ENCODE data around the gene CSMD2. TPM values are rescaled to one million over a fixed set of nuclear protein-coding genes. Genes with fewer than 3 reads are reported as not detected.

The CSMD2 gene
- total RNA-seq, 2 experiments from 2014 or later = not detected

DNA sequence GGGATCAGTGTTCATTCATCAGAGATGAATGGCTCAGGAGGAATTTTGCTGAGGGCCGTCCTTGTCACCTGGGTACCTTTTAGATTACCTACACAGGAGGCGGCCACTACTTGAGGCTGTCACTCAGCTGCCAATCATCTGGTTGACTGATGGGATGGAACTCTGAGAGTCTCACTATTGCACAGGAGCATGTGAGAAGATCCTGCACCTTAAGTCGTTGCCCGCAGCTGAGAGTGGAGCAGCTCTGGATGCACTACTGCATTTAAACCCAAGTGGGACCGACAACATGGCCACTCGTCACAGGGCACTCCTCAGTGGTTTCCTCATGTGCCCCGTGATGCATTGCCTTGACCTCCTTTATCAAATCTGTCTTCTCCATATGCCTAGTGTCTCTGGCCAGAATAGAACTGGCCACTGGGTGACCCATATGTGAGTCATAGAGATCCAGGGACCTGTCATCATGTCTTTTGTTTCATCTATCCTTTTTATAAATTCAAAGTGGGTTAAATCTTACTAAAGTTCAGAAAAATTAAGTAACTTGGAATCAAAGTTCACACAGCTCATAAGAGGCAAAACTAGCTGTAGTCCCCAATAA, 527.1 kb downstream of the CSMD2 start:
- Mint-ChIP-seq H3K9me3 (no peaks in the 10 kb centered on the region), H3K27me3 (peaks cover 38% of the 10 kb centered on the region), H3K4me3 (no peak overlapping the region), H3K36me3 (ENCODE audit: low read depth) (no peaks in the 10 kb centered on the region), H3K4me1 (ENCODE audit: low read depth) (peaks cover 4% of the 10 kb centered on the region), H3K27ac (no peak overlapping the region)
- Histone ChIP-seq H3K27me3 (ENCODE audit: control insufficient read depth in 1 of 2, insufficient read depth in 2 of 2, low read length in 2 of 2) (peaks cover 11 to 14% of the 10 kb centered on the region in 2 experiments), H3K4me3 (ENCODE audit: low read length) (no peak overlapping the region), H3K27ac (ENCODE audit: low read depth in 1 of 2, low read length in 2 of 2) (no peak overlapping the region), H3K4me1 (ENCODE audit: insufficient read depth, low read length) (peaks cover 4% of the 10 kb centered on the region), H3K36me3 (ENCODE audit: insufficient read depth, low read length) (no peaks in the 10 kb centered on the region), H3K9me3 (ENCODE audit: control insufficient read depth in 1 of 2, insufficient read depth in 1 of 2, low read length in 2 of 2) (peaks cover 0 to 6% of the 10 kb centered on the region in 2 experiments)
- ChIA-PET POLR2A (no interaction called here), CTCF (no interaction called here)
- TF ChIP-seq, protein P1, sequence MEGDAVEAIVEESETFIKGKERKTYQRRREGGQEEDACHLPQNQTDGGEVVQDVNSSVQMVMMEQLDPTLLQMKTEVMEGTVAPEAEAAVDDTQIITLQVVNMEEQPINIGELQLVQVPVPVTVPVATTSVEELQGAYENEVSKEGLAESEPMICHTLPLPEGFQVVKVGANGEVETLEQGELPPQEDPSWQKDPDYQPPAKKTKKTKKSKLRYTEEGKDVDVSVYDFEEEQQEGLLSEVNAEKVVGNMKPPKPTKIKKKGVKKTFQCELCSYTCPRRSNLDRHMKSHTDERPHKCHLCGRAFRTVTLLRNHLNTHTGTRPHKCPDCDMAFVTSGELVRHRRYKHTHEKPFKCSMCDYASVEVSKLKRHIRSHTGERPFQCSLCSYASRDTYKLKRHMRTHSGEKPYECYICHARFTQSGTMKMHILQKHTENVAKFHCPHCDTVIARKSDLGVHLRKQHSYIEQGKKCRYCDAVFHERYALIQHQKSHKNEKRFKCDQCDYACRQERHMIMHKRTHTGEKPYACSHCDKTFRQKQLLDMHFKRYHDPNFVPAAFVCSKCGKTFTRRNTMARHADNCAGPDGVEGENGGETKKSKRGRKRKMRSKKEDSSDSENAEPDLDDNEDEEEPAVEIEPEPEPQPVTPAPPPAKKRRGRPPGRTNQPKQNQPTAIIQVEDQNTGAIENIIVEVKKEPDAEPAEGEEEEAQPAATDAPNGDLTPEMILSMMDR (IDR thresholded peaks at IDR 0.05) = no peak
- ATAC-seq (ENCODE audit: poor library complexity) (no peak), DNase-seq (no peak)
- intact Hi-C loops (cut with DNase I, micrococcal nuclease) = no loop called here

DNA sequence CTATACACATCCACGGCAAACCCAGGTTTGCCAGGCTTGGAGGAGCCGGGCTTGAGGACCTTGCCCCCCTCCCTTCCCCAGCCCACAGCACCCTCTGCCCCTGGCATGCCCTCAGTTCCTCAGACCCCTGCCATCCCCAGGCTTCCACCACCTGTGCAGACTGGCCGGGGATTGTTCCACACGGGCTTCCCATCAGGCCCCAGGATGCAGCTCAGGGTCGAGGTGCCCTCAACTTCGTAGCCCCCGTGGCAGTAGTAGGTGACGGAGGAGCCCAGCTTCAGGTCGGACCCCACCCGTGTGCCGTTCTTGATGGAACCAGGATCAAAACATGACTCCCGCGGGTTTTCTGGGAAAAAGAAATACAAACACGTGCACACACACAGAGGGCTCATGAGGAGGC, 528.8 kb downstream of the CSMD2 start:
- no peaks in the 10 kb centered on the region for H3K36me3 Mint-ChIP-seq (ENCODE audit: low read depth)
- ATAC-seq (ENCODE audit: poor library complexity) (no peak), DNase-seq (no peak)
- Histone ChIP-seq H3K27ac (ENCODE audit: low read depth in 1 of 2, low read length in 2 of 2) (no peak overlapping the region), H3K4me1 (ENCODE audit: insufficient read depth, low read length) (peaks cover 4% of the 10 kb centered on the region), H3K9me3 (ENCODE audit: control insufficient read depth in 1 of 2, insufficient read depth in 1 of 2, low read length in 2 of 2) (peaks cover 0 to 6% of the 10 kb centered on the region in 2 experiments), H3K27me3 (ENCODE audit: control insufficient read depth in 1 of 2, insufficient read depth in 2 of 2, low read length in 2 of 2) (peaks cover 7 to 16% of the 10 kb centered on the region in 2 experiments), H3K36me3 (ENCODE audit: insufficient read depth, low read length) (no peaks in the 10 kb centered on the region), H3K4me3 (ENCODE audit: low read length) (no peak overlapping the region)
- H3K27me3 Mint-ChIP-seq = peaks cover 34% of the 10 kb centered on the region
- POLR2A ChIA-PET = no interaction called here
- H3K4me1 Mint-ChIP-seq (ENCODE audit: low read depth) = peaks cover 4% of the 10 kb centered on the region
- TF ChIP-seq, protein P1 (IDR thresholded peaks at IDR 0.05) = no peak
- CTCF ChIA-PET = no interaction called here
- no peak overlapping the region for H3K27ac Mint-ChIP-seq
- H3K9me3 Mint-ChIP-seq = no peaks in the 10 kb centered on the region
- H3K4me3 Mint-ChIP-seq = no peak overlapping the region
- intact Hi-C loops (cut with DNase I, micrococcal nuclease) = no loop called here

DNA sequence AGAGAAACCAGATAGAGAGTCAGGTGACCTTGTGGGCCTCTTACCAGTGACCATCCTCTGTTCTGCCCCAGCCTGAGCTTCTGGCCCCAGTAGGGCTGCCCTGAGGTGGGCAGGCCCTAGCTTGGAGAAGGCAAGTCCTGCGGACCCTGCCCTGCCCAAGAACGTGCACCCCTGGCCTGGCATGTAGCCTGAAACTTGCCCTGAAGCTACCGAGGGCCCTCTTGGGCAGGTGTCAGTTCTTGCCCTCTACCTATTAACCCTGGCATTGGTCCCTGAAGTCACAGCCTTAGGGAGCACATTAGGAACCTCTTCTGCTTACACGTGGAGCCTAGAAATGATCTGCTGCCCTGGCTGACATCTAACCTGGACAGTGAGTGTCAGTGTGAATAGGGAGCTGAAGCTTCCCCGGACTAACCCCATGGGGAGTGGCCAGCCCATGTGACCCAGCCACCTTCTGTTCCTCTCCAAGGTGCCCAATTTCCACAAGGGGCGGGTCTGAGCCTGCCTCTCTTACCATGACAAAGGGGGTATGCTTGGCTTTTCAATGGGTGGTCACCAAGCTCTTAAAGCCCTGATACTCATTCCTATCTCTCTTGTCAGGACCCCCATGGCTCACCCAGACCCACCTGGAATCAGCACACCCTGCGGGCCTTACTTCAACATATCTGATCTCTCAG, 529.6 kb downstream of the CSMD2 start:
- no peaks in the 10 kb centered on the region for H3K36me3 ChIP-seq (ENCODE audit: insufficient read depth, low read length)
- H3K27me3 ChIP-seq (ENCODE audit: control insufficient read depth in 1 of 2, insufficient read depth in 2 of 2, low read length in 2 of 2) = peaks cover 3 to 10% of the 10 kb centered on the region in 2 experiments
- TF ChIP-seq, protein P1 (IDR thresholded peaks at IDR 0.05) = no peak
- H3K9me3 Mint-ChIP-seq = no peaks in the 10 kb centered on the region
- ChIA-PET CTCF (no interaction called here), POLR2A (no interaction called here)
- ATAC-seq (ENCODE audit: poor library complexity) = no peak
- no peak overlapping the region for H3K27ac ChIP-seq (ENCODE audit: low read depth in 1 of 2, low read length in 2 of 2)
- DNase-seq = no peak
- peaks cover 0 to 6% of the 10 kb centered on the region in 2 experiments for H3K9me3 ChIP-seq (ENCODE audit: control insufficient read depth in 1 of 2, insufficient read depth in 1 of 2, low read length in 2 of 2)
- H3K27me3 Mint-ChIP-seq = peaks cover 34% of the 10 kb centered on the region
- no peak overlapping the region for H3K4me3 Mint-ChIP-seq
- no peaks in the 10 kb centered on the region for H3K36me3 Mint-ChIP-seq (ENCODE audit: low read depth)
- H3K4me1 Mint-ChIP-seq (ENCODE audit: low read depth) = peaks cover 4% of the 10 kb centered on the region
- no peak overlapping the region for H3K4me3 ChIP-seq (ENCODE audit: low read length)
- intact Hi-C loops (cut with DNase I, micrococcal nuclease) = no loop called here
- peaks cover 4% of the 10 kb centered on the region for H3K4me1 ChIP-seq (ENCODE audit: insufficient read depth, low read length)
- no peak overlapping the region for H3K27ac Mint-ChIP-seq

All from CD4-positive, alpha-beta T cell (primary cell).